ENCODE results near the gene HMGA1. TPM values are rescaled to one million over a fixed set of nuclear protein-coding genes. Genes with fewer than 3 reads are reported as not detected.
A peak's percentile ranks its signal among the peaks of the same experiment; 100 is the strongest.
"Not testable (repeated sequence)": the region's sequence is repeated elsewhere in the genome, so short reads cannot be mapped to it uniquely, and the experiment has no call there.

HMGA1 gene
- total RNA-seq, 1 donor from 2014 or later: 91.4 TPM

DNA sequence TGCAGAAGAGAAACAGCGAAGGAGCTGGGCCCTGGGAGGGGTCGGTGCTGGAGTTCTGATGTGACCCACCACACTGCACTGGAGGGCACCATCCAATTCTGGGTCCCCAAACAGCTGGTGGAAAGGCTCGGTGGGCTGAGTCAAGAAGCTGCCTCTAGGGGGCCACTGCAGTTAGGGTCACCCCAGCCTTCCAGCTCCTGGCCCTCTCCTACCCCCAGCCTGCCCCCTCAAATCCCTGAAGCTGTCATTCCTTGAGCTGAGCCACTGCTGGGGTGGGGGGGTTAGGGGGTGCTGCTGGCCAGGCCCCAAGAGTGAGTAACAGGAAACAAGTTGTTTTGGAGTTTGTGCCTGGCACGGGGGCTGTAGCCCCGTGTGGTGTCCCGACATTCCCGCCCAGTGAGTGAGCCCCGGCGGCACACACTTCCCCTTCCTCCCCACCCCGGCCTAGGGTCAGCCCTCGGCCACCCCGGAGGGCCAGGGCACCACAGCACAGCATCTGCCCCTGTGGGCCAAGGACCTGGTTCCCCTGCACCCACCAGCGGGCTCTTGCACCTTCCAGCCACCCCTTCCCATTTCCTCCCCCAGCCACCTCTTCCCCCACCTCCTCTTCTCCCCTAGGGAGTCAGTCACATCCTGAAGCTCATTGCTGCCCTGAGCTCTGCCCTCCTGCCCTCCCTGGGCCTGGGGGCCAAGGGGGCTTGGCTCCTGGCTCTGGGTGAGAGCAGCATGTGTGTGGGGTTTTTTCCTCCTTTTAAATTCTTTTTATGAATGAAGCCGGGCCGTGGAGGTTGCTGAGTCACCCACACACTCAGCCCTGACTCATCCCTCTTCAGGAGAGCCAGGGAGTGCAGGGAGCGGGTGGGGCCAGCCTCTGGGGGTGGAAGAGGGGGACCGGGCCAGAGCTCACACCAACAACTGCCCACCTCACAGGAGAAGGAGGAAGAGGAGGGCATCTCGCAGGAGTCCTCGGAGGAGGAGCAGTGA lies 7.5 kb downstream of the HMGA1 start:
- peak; percentile 50 for TF ChIP-seq CTCF (IDR thresholded peaks at IDR 0.05; ENCODE audit: insufficient read depth, low read length, severe bottlenecking)
- Histone ChIP-seq H3K4me3 (ENCODE audit: low read depth, low read length) (no peak overlapping the region), H3K27me3 (ENCODE audit: control insufficient read depth, insufficient read depth, low read length) (no peaks in the 10 kb centered on the region), H3K36me3 (ENCODE audit: control insufficient read depth, insufficient read depth, low read length) (peaks cover 7% of the 10 kb centered on the region)
- no peak for FAIRE-seq
- DNase-seq (ENCODE audit: low read depth): peak; percentile 91

DNA sequence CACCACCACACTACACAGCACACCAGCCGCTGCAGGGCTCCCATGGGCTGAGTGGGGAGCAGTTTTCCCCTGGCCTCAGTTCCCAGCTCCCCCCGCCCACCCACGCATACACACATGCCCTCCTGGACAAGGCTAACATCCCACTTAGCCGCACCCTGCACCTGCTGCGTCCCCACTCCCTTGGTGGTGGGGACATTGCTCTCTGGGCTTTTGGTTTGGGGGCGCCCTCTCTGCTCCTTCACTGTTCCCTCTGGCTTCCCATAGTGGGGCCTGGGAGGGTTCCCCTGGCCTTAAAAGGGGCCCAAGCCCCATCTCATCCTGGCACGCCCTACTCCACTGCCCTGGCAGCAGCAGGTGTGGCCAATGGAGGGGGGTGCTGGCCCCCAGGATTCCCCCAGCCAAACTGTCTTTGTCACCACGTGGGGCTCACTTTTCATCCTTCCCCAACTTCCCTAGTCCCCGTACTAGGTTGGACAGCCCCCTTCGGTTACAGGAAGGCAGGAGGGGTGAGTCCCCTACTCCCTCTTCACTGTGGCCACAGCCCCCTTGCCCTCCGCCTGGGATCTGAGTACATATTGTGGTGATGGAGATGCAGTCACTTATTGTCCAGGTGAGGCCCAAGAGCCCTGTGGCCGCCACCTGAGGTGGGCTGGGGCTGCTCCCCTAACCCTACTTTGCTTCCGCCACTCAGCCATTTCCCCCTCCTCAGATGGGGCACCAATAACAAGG lies 8.5 kb downstream of the HMGA1 start:
- not testable (repeated sequence) for DNase-seq (ENCODE audit: low read depth); FAIRE-seq; H3K36me3 ChIP-seq (ENCODE audit: control insufficient read depth, insufficient read depth, low read length); H3K27me3 ChIP-seq (ENCODE audit: control insufficient read depth, insufficient read depth, low read length); H3K4me3 ChIP-seq (ENCODE audit: low read depth, low read length)

DNA sequence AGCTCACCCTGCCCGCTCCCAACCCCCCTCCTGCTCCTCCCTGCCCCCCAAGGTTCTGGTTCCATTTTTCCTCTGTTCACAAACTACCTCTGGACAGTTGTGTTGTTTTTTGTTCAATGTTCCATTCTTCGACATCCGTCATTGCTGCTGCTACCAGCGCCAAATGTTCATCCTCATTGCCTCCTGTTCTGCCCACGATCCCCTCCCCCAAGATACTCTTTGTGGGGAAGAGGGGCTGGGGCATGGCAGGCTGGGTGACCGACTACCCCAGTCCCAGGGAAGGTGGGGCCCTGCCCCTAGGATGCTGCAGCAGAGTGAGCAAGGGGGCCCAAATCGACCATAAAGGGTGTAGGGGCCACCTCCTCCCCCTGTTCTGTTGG lies 9.1 kb downstream of the HMGA1 start:
- H3K36me3 ChIP-seq (ENCODE audit: control insufficient read depth, insufficient read depth, low read length); H3K27me3 ChIP-seq (ENCODE audit: control insufficient read depth, insufficient read depth, low read length); FAIRE-seq; DNase-seq (ENCODE audit: low read depth); H3K4me3 ChIP-seq (ENCODE audit: low read depth, low read length): not testable (repeated sequence)

- no peak for TF ChIP-seq CTCF (IDR thresholded peaks at IDR 0.05; ENCODE audit: insufficient read depth, low read length, severe bottlenecking)
- FAIRE-seq (no peak), DNase-seq (ENCODE audit: low read depth) (no peak)
- Histone ChIP-seq H3K4me3 (ENCODE audit: low read depth, low read length) (no peak overlapping the region), H3K36me3 (ENCODE audit: control insufficient read depth, insufficient read depth, low read length) (peaks cover 5% of the 10 kb centered on the region), H3K27me3 (ENCODE audit: control insufficient read depth, insufficient read depth, low read length) (no peaks in the 10 kb centered on the region)
These were observed 9.5 kb downstream of the HMGA1 start for GRCh38 chr6:34246249-34246562.

- TF ChIP-seq CTCF (IDR thresholded peaks at IDR 0.05; ENCODE audit: insufficient read depth, low read length, severe bottlenecking): peak; percentile 61
- no peak for FAIRE-seq
- Histone ChIP-seq H3K27me3 (ENCODE audit: control insufficient read depth, insufficient read depth, low read length) (no peaks in the 10 kb centered on the region), H3K36me3 (ENCODE audit: control insufficient read depth, insufficient read depth, low read length) (peaks cover 3% of the 10 kb centered on the region), H3K4me3 (ENCODE audit: low read depth, low read length) (no peak overlapping the region)
- no peak for DNase-seq (ENCODE audit: low read depth)
These were observed 10.1 kb downstream of the HMGA1 start for GRCh38 chr6:34246563-34247391.

GRCh38 chr6:34247481-34248197 lies 11.0 kb downstream of the HMGA1 start:
- no peak for DNase-seq (ENCODE audit: low read depth)
- no peaks in the 10 kb centered on the region for H3K27me3 ChIP-seq (ENCODE audit: control insufficient read depth, insufficient read depth, low read length)
- no peak for TF ChIP-seq CTCF (IDR thresholded peaks at IDR 0.05; ENCODE audit: insufficient read depth, low read length, severe bottlenecking)
- H3K4me3 ChIP-seq (ENCODE audit: low read depth, low read length): no peak overlapping the region
- peaks cover 2% of the 10 kb centered on the region for H3K36me3 ChIP-seq (ENCODE audit: control insufficient read depth, insufficient read depth, low read length)
- FAIRE-seq: no peak
